Renal cortical epithelial cell (primary cell): ENCODE data around the gene P2RY12. TPM values are rescaled to one million over a fixed set of nuclear protein-coding genes. Genes with fewer than 3 reads are reported as not detected.

Experiments used
- DNase-seq: peaks from one replicate; pipeline ENCODE4 v3.0.0-alpha.2; 2011; ENCODE audit warnings: low read depth
- total RNA-seq: library from RNA; depleted of rRNA; stranded (reverse); fragments of >200 nt; gene quantifications from 2 replicates; pipeline ENCODE4 v1.2.3, GENCODE V29; 2014

Gene P2RY12
- total RNA-seq, 1 donor from 2014 or later, result not detected

- no peak for DNase-seq
These were observed 77.4 kb downstream of the P2RY12 start for GRCh38 chr3:151307131-151307530.

- DNase-seq, result peak; percentile 52
These were observed 78.3 kb downstream of the P2RY12 start for GRCh38 chr3:151306168-151306810.

GRCh38 chr3:151305775-151306151 is 78.8 kb downstream of the P2RY12 start:
- no peak for DNase-seq

GRCh38 chr3:151305060-151305774 is 79.3 kb downstream of the P2RY12 start:
- peak; percentile 99 for DNase-seq

DNA sequence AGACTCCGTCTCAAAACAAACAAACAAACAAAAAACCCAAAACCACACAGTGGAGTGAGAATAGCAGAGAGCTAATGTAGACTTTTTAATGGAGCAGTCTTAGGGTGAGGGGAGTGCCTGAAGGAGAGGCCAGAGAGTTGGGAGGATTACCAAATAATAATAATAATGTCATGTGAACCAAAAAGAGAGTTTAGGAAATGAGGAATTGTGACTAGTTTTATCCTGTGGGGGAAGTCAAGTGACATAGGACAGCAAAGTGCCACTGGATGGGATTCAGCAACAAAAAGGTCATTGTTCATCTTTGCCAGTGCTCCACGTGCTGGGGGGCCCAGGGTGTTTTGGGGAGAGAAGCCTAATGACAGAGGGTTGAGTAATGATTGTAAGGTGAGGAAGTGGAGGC is 80.8 kb downstream of the P2RY12 start:
- DNase-seq, result no peak

- no peak for DNase-seq
These were observed 82.8 kb downstream of the P2RY12 start for GRCh38 chr3:151301787-151302186.

- DNase-seq, result no peak
These were observed 84.0 kb downstream of the P2RY12 start for GRCh38 chr3:151300539-151300938.

GRCh38 chr3:151299006-151299405 is 85.5 kb downstream of the P2RY12 start:
- DNase-seq, result no peak

DNA sequence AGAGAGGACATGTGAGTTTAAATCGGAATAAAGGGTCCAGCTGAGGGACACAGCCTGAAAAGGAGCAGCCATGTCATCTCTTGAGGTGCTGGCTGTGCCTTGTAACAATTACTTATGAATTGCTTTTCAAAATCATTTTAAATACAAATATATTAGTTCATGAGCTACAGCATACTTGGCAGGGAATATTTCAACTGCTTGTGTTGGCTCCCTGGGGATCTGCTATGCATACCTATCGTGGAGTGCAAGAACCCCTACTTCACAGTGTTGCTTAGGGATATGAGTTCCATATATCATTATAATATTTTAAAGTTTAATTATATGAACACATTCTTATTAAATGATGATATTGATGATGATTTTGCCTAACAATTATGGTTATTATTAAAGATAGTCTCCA is 87.1 kb downstream of the P2RY12 start:
- no peak for DNase-seq

DNA sequence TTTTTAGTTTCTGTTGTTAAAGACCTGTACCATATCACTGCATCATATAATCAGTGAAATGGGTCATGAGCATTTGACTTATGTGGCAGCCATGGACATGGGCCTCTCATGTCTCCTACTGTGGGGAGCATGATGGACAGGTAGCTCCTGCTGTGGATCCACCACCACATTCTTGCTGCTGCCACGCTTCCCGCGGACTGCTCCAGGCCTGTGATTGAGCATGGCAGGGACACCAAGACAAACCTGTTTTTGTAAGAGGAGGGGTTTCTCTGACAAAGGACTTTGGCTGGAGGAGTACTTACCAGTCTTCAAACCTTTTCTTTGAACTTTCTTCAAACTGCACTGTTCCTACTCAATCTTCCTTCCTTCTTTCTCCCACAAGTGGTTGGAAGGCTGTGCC is 88.3 kb downstream of the P2RY12 start:
- DNase-seq, result no peak

GRCh38 chr3:151293127-151293526 is 91.4 kb downstream of the P2RY12 start:
- DNase-seq, result no peak

DNA sequence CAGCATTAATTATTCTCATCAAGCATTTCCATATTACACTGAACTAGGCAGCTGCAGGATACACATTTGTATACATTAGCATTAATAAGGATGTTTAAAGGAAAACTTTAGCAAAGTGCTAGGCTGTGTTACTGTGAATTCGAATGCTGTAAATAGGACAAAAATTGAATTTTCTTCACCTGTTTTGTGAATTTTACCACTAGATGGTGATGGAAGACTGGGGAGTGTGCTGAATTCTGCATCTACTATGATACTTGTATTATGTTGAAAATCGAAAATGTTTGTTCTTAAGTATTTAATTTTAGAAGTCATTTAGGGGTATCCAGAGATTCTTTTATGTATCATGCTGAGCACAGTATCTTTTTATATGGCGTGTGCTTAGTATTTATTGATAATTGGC is 93.9 kb downstream of the P2RY12 start:
- DNase-seq, result peak; percentile 50

GRCh38 chr3:151289445-151289844 is 95.1 kb downstream of the P2RY12 start:
- no peak for DNase-seq

Other genes with a start within 250 kb of the P2RY12 start
- gene GPR171, start 181.5 kb downstream of the P2RY12 start, total RNA-seq, result not detected in 2 replicates
- not detected in 2 replicates for gene P2RY14, start 106.2 kb downstream of the P2RY12 start, total RNA-seq
- 10.0 and 37.5 TPM in 2 replicates for gene GPR87, start 67.9 kb downstream of the P2RY12 start, total RNA-seq
- gene P2RY13, start 55.2 kb downstream of the P2RY12 start, total RNA-seq, result not detected in 2 replicates
- gene IGSF10, start 76.3 kb upstream of the P2RY12 start, total RNA-seq, result 0.05 TPM in 1 of 2 replicates, not detected in the other